Natural killer cell (primary cell): ENCODE results near the gene INPP4A. TPM values are rescaled to one million over a fixed set of nuclear protein-coding genes. Genes with fewer than 3 reads are reported as not detected.
A peak's percentile ranks its signal among the peaks of the same experiment; 100 is the strongest.

Experiments used
- ATAC-seq, 3 donors: fragments of 150-1000 bp in 2 of 3; fragments of 200-7000 bp in 1 of 3; cut with Tn5 transposase; 1 replicate in 1 of 3; 2 replicates in 2 of 3; pipeline ENCODE4 v1.10.0; 2021; ENCODE audit warnings: mild to moderate bottlenecking in 2 of 3, moderate library complexity in 2 of 3
- DNase-seq, 2 donors: peaks; one replicate each; pipeline versions ENCODE4 v3.0.0 to v3.0.0-alpha.2; 2013 to 2021; ENCODE audit warnings: mixed read lengths in 1 of 2
- H3K27ac ChIP-seq: one replicate; pipeline ENCODE4 v1.5.1; 2013; ENCODE audit warnings: mild to moderate bottlenecking, low read length
- H3K27me3 ChIP-seq: one replicate; pipeline ENCODE4 v1.6.1; 2013; ENCODE audit warnings: low read length; ENCODE audit not compliant: control insufficient read depth, insufficient read depth
- H3K36me3 ChIP-seq: one replicate; pipeline ENCODE4 v1.6.1; 2013; ENCODE audit warnings: low read length; ENCODE audit not compliant: control insufficient read depth, insufficient read depth
- H3K4me1 ChIP-seq: one replicate; pipeline ENCODE4 v1.6.1; 2013; ENCODE audit warnings: low read length; ENCODE audit not compliant: control insufficient read depth, insufficient read depth
- H3K4me3 ChIP-seq: one replicate; pipeline ENCODE4 v1.5.1; 2013; ENCODE audit warnings: low read length
- H3K9me3 ChIP-seq: one replicate; pipeline ENCODE4 v1.6.1; 2013; ENCODE audit warnings: low read length; ENCODE audit not compliant: control insufficient read depth, insufficient read depth
- H3K27ac Mint-ChIP-seq, 2 donors: one replicate each; pipeline ENCODE4 v1.8.0; 2022; ENCODE audit warnings: mild to moderate bottlenecking in 2 of 2, mixed read lengths in 2 of 2, moderate library complexity in 1 of 2
- H3K27me3 Mint-ChIP-seq, 2 donors: one replicate each; pipeline ENCODE4 v1.8.0; 2022; ENCODE audit warnings: low read depth in 2 of 2, mixed read lengths in 2 of 2
- H3K36me3 Mint-ChIP-seq: one replicate; pipeline ENCODE4 v1.8.0; 2022; ENCODE audit warnings: mixed read lengths
- H3K4me1 Mint-ChIP-seq, 2 donors: one replicate each; pipeline ENCODE4 v1.8.0; 2022; ENCODE audit warnings: mixed read lengths in 2 of 2
- H3K4me3 Mint-ChIP-seq: one replicate; pipeline ENCODE4 v1.8.0; 2022; ENCODE audit warnings: mild to moderate bottlenecking, moderate library complexity, mixed read lengths
- H3K9me3 Mint-ChIP-seq, 2 donors: one replicate each; pipeline ENCODE4 v1.8.0; 2022; ENCODE audit warnings: mixed read lengths in 2 of 2
- WGBS: methylation state at CpG from one replicate; pipeline ENCODE4 v1.1.7; 2013; ENCODE audit warnings: missing lambda C conversion rate; ENCODE audit not compliant: insufficient coverage; 5-methylcytosine and 5-hydroxymethylcytosine counted together
- intact Hi-C: fragments of 100-400 bp; cut with micrococcal nuclease; formaldehyde crosslinking; loops from one replicate; pipeline ENCODE4 v1.14.2; 2022
- total RNA-seq, 4 donors: library from RNA; stranded (reverse); fragments of 120-200 nt in 1 of 4; gene quantifications; one replicate each; pipeline versions ENCODE4 v1.2.3 to v1.2.4, GENCODE V29; 2013 to 2022
- TF ChIP-seq, protein P1 (sequence below): fragments of 200-600 bp; IDR thresholded peaks from one replicate; pipeline ENCODE4 v1.8.0; 2022; ENCODE audit warnings: antibody characterized with exemption

Gene INPP4A
- total RNA-seq, 3 donors from 2014 or later (not counting 1 experiment from before 2014, with no cell fraction given), result 192 to 243 (median 225) TPM

DNA sequence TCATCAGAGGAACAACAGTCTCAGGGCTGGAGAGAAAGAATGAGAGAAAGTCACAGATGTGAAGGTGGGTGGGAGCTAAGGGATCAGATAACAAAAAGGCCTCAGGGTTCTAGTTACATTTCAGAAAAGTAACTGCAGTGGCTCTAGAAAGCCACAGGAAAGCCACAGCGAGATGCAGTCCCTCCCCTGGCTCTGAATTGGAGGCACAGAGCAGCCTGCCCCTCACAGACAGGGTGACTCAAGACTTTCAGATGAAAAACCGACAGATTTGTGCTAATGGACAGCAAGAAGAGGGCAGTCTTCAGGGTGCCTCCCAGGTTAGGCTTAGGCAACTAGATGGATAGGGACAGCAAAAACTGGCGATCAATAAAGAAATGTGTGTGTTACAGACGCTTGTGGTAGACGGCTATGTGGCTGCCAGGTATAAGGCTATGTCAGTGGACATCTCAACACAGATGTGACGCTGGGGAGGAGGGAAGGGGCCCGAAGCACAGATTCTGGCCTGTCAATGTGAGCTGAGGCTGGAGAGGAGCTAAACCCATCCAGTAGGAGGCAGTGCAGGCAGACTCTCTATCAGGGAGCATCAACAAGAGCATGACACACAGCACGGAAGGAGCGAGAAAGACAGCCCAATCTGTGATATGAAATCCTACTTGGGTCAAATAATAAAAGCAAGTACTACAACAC is 189.9 kb downstream of the INPP4A start:
- intact Hi-C loops, result loop anchor here (1.0 to 10.0 kb wide), 5 partner anchors 22 to 890 kb away; partner anchors contain the start of genes COA5 and UNC50
- Mint-ChIP-seq H3K36me3 (peaks cover 9% of the 10 kb centered on the region), H3K27me3 (no peaks in the 10 kb centered on the region), H3K27ac (peak overlapping the region; percentile 79 to 96), H3K9me3 (no peaks in the 10 kb centered on the region), H3K4me3 (peak overlapping the region; percentile 57), H3K4me1 (peaks cover 58 to 65% of the 10 kb centered on the region in 2 donors)
- H3K36me3 ChIP-seq, result peaks cover 85% of the 10 kb centered on the region
- TF ChIP-seq, protein P1, sequence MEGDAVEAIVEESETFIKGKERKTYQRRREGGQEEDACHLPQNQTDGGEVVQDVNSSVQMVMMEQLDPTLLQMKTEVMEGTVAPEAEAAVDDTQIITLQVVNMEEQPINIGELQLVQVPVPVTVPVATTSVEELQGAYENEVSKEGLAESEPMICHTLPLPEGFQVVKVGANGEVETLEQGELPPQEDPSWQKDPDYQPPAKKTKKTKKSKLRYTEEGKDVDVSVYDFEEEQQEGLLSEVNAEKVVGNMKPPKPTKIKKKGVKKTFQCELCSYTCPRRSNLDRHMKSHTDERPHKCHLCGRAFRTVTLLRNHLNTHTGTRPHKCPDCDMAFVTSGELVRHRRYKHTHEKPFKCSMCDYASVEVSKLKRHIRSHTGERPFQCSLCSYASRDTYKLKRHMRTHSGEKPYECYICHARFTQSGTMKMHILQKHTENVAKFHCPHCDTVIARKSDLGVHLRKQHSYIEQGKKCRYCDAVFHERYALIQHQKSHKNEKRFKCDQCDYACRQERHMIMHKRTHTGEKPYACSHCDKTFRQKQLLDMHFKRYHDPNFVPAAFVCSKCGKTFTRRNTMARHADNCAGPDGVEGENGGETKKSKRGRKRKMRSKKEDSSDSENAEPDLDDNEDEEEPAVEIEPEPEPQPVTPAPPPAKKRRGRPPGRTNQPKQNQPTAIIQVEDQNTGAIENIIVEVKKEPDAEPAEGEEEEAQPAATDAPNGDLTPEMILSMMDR, result peak; percentile 55
- peak; percentile 57 to 81 for DNase-seq
- H3K9me3 ChIP-seq, result no peaks in the 10 kb centered on the region
- peak; percentile 51 to 70 (median 65) for ATAC-seq
- H3K27ac ChIP-seq, result peak overlapping the region; percentile 87
- peaks cover 44% of the 10 kb centered on the region for H3K4me1 ChIP-seq
- WGBS, result 41% methylated on average over 9 of the region's 9 CpGs
- no peaks in the 10 kb centered on the region for H3K27me3 ChIP-seq
- H3K4me3 ChIP-seq, result no peak overlapping the region

DNA sequence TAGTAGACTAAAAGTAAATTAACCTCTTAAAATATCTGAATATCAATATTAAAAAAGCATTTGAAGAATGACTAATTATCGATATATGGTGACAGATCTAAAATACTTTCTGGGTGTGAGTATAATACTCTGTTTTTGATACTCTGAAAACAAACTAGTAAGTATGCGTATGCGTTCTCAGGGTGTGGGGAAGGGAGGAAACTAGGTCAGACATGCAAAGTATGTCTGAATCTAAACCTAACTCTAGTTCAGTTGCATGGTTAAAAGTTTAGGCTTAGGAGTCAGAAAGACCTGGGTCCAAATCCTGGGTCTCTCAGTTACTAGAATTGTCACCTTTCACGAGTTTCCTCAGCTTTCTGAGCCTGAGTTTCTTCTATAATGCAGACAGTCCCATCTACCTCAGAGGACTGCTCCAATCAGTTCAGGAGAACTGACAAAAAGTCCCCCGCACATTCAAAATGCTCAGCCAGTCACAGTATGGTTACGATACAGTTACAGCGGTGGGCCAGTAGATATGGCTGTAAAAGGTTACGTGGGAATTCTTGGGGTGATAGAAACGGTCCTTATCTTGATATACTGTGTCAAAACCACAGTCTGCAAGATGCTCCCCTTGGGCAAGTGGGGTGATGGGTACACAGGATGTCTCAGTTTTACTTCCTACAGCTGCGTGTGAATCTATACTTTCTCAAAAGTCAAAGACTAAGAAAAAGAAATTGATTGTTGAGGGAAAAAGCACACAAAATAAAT is 192.9 kb downstream of the INPP4A start:
- Histone ChIP-seq H3K4me1 (peaks cover 55% of the 10 kb centered on the region), H3K4me3 (no peak overlapping the region), H3K27ac (peak overlapping the region; percentile 78), H3K9me3 (no peaks in the 10 kb centered on the region), H3K36me3 (peaks cover 74% of the 10 kb centered on the region), H3K27me3 (no peaks in the 10 kb centered on the region)
- H3K27me3 Mint-ChIP-seq, result no peaks in the 10 kb centered on the region
- DNase-seq, result peak; percentile 52 to 87
- ATAC-seq, result peak; percentile 69 to 89 (median 84)
- H3K9me3 Mint-ChIP-seq, result no peaks in the 10 kb centered on the region
- H3K36me3 Mint-ChIP-seq, result peaks cover 7% of the 10 kb centered on the region
- WGBS, result 25% methylated on average over 9 of the region's 10 CpGs
- peaks cover 58 to 63% of the 10 kb centered on the region in 2 donors for H3K4me1 Mint-ChIP-seq
- peak overlapping the region; percentile 78 for H3K4me3 Mint-ChIP-seq
- peak overlapping the region; percentile 79 to 96 for H3K27ac Mint-ChIP-seq
- intact Hi-C loops, result loop anchor here (5.0 to 10.0 kb wide), 2 partner anchors 520 to 893 kb away; no protein-coding TSS in a partner anchor
- TF ChIP-seq, protein P1, result no peak

DNA sequence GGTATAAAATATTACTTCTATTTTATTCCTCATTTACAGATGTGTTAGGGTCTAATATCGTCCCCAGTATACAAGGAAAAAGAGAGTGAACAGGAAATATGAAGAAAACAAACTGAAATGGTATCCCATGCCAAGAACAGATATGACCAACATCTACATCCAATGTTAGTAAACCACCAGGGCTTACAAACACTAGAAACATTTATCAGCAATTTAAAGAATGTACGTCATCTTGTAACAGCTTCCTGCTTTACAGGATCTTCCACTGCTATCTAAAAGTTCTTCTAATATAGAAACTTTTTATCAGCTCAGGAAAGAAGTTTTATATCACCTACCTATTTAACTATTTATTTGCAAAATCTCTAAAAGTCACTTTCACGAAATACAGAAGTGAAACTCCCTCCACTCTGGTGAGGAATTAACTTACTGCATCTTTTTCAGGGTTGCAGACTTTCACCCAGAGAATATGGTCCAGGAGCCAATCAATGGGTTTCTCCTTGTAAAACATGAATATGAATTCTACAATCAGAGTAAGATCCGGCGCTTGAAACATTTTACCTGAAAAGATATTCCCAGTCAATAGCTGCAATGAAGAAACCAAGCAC is 198.9 kb downstream of the INPP4A start:
- Mint-ChIP-seq H3K36me3 (peaks cover 16% of the 10 kb centered on the region), H3K4me1 (peaks cover 18 to 22% of the 10 kb centered on the region in 2 donors), H3K4me3 (no peak overlapping the region), H3K9me3 (no peaks in the 10 kb centered on the region), H3K27me3 (no peaks in the 10 kb centered on the region), H3K27ac (peak overlapping the region in 1 of 2 donors; percentile 90)
- Histone ChIP-seq H3K4me1 (peaks cover 22% of the 10 kb centered on the region), H3K4me3 (no peak overlapping the region), H3K27me3 (no peaks in the 10 kb centered on the region), H3K27ac (no peak overlapping the region), H3K36me3 (peaks cover 74% of the 10 kb centered on the region), H3K9me3 (no peaks in the 10 kb centered on the region)
- no peak for ATAC-seq
- TF ChIP-seq, protein P1, result no peak
- no peak for DNase-seq
- intact Hi-C loops, result no loop called here
- 91% methylated on average over 4 of the region's 5 CpGs for WGBS

Other genes with a start within 250 kb of the INPP4A start
- not detected for gene CNGA3, start 98.4 kb upstream of the INPP4A start, total RNA-seq
- 10 to 100 TPM; 27.4 to 39.6 (median 36.1) TPM for gene COA5, start 163.7 kb downstream of the INPP4A start, total RNA-seq
- gene UNC50, start 163.7 kb downstream of the INPP4A start, total RNA-seq, result 10 to 100 TPM; 30.8 to 40.5 (median 32.1) TPM